Astrocyte of the cerebellum (primary cell): ENCODE results near the gene PAXIP1.
"Not testable (repeated sequence)": the region's sequence is repeated elsewhere in the genome, so short reads cannot be mapped to it uniquely, and the experiment has no call there.

Experiments
- DNase-seq: peaks from one replicate; pipeline ENCODE4 v3.0.0-alpha.2; 2011; ENCODE audit warnings: low read depth
- H3K4me3 ChIP-seq: 2 replicates; pipeline ENCODE4 v1.5.1; 2011; ENCODE audit warnings: mild to moderate bottlenecking, low read depth, low read length, moderate library complexity
- in situ Hi-C: cut with HindIII; loops from 2 replicates; pipeline ENCODE4 v1.10.0; 2017; ENCODE audit warnings: low sequenced_read_pairs
- TF ChIP-seq, protein P1 (sequence below): IDR thresholded peaks from 2 replicates; pipeline ENCODE4 v1.5.1; 2012; ENCODE audit warnings: low read length, low read depth, moderate library complexity, mild to moderate bottlenecking; ENCODE audit errors: missing control alignments

PAXIP1 gene

DNA sequence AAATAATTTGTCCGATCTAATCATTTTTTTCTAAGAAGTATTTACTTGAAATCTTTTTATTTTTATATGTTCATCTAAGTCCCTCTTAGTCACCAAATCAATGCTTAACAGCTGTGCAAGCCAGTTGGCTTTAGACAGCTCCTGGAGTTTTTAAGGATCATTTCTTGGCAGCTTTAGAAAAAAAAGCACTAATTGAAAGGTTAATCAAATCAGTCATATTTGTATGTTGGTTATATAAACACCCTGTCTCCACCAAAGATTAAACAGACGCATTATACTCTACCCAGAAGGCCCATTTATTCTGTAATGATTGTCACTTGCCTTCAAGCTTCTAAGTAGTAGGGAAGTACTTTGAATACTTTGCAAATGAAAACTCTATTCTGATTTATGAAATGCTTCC is 60.2 kb downstream of the PAXIP1 start:
- H3K4me3 ChIP-seq, result no peak overlapping the region
- DNase-seq, result no peak
- in situ Hi-C loops, result loop anchor here (25.0 kb wide), 1 partner anchor 395 kb away; no protein-coding TSS in a partner anchor
- TF ChIP-seq, protein P1, sequence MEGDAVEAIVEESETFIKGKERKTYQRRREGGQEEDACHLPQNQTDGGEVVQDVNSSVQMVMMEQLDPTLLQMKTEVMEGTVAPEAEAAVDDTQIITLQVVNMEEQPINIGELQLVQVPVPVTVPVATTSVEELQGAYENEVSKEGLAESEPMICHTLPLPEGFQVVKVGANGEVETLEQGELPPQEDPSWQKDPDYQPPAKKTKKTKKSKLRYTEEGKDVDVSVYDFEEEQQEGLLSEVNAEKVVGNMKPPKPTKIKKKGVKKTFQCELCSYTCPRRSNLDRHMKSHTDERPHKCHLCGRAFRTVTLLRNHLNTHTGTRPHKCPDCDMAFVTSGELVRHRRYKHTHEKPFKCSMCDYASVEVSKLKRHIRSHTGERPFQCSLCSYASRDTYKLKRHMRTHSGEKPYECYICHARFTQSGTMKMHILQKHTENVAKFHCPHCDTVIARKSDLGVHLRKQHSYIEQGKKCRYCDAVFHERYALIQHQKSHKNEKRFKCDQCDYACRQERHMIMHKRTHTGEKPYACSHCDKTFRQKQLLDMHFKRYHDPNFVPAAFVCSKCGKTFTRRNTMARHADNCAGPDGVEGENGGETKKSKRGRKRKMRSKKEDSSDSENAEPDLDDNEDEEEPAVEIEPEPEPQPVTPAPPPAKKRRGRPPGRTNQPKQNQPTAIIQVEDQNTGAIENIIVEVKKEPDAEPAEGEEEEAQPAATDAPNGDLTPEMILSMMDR, result no peak

DNA sequence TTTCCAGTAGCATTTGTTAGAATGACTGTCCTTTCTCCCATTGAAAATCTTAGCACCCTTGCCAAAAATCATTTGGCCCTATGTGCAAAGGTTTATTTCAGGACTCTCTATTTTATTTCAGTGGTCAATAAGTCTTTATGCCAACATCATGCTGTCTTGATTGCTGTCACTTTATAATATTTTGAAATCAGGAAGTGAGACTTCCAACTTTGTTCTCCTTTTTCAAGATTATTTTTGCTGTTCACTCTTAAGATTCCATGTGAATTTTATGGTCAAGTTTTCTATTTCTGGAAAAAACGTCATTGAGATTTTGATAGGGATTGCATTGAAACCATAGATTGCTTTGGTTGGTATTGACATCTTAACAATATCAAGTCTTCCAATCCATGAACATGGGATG is 65.1 kb downstream of the PAXIP1 start:
- no peak overlapping the region for H3K4me3 ChIP-seq
- in situ Hi-C loops, result loop anchor here (25.0 kb wide), 1 partner anchor 399 kb away; no protein-coding TSS in a partner anchor
- TF ChIP-seq, protein P1, result no peak
- DNase-seq, result no peak

DNA sequence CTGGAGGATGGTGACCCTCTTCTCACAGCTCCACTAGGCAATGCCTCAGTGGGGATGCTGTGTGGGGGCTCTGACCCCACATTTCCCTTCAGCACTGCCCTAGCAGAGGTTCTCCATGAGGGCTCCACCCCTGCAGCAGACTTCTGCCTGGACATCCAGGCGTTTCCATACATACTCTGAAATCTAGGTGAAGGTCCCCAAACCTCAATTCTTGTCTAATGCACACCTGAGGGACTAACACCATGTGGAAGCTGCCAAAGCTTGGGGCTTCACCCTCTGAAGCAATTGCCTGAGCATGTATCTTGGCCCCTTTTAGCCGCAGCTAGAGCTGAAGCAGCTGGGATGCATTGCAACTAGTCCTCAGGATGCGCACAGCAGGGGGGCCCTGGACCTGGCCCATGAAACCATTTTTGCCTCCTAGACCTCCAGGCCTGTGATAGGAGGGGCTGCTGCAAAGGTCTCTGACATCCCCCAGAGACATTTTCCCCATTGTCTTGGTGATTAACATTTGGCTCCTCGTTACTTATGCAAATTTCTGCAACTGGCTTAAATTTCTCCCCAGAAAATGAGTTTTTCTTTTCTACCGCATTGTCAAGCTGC is 68.5 kb downstream of the PAXIP1 start:
- H3K4me3 ChIP-seq, DNase-seq: not testable (repeated sequence)
- in situ Hi-C loops, result loop anchor here (25.0 kb wide), 1 partner anchor 403 kb away; no protein-coding TSS in a partner anchor

DNA sequence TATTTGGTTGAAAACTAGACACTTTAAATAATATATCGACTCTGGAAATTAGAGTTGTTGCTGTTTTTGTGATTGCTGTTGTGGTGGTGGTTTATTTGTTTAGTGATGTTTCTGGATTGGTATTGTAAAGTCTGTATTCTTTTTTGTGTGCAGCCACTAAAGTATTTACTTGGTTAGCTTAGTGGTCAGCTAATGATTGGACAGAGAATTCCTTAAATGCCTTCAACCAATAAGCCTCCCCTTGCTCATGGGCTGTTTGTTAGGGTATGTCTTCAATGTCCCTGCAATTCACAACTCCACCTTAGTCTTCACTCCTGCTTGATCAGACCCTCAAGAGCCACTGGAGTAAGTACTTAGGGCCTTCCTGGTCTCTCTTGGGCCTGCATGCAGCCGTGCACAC is 71.0 kb downstream of the PAXIP1 start:
- in situ Hi-C loops, result loop anchor here (25.0 kb wide), 1 partner anchor 405 kb away; no protein-coding TSS in a partner anchor
- TF ChIP-seq, protein P1, result no peak
- H3K4me3 ChIP-seq, result no peak overlapping the region
- DNase-seq, result peak; percentile 20

DNA sequence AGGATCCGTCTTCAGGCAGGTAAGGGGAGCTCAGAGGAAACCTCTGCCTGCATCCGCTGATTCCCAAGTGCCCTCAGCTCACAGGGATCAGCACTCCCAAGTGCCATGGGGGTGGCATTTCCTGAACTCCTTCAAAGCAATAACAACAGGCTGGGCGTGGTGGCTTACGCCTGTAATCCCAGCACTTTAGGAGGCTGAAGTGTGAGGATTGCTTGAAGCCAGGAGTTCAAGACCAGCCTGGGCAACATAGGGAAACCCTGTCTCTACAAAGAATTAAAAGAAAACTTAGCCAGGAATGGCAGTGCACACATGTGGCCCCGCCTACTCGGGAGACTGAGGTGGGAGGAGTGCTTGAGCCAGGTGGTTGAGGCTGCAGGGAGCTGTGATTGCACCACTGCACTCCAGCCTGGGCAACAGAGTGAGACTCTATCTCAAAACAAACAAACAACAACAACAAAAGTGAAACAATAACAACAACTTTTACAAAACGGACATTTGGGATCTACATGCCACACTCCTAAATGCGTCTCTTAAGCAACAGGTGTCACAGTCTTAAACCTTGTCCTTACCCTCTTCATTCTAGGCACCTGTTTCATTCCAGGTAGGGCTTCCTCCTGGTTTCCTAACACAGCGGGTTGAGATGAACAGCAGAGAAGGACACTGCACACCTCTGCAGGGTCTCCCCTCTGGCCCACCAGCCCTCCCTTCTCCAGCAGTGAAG is 73.8 kb downstream of the PAXIP1 start:
- TF ChIP-seq, protein P1, result no peak
- no peak for DNase-seq
- peak overlapping the region; percentile 18 for H3K4me3 ChIP-seq
- in situ Hi-C loops, result loop anchor here (25.0 kb wide), 1 partner anchor 408 kb away; no protein-coding TSS in a partner anchor

DNA sequence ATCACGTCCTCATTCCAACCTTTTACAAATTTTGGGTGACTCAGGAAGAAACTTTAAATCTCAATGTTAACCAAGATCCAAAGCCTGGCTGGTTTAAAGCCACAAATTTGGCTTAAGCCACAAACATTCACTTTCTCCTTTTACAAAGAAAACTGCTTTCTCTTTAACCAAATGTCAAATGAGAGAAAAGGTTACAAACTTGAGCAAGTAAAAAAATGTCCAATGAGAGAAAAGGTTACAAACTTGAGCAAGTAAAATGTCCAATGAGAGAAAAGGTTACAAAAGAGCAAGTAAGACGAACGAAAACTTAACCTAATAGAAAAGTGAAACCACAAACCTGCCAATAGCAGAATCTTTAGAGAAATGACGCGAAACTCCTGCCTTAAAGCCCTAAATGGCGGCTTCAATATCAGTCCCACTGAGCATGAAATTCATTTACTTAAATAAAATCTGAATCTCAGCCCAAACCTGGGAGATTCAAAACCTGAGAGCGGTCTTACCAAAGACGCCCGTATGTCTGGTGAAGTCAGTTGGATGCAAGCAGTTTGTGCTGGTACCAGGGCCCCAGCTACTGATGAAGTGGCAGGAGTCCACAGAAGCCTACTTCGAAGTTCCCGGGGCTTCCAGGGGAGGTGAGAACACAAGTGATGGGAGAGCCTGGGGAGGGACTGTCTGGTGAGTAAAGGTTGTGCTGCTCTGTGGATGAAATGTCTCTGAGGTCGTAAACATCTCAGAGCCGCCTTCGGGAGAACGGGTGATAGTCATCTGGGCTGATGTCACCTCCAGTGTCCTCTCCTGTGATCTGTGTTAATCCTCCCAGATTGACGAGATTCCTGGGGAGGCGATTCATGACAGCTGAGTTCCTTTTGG is 74.6 kb downstream of the PAXIP1 start:
- TF ChIP-seq, protein P1, result no peak
- peak overlapping the region; percentile 18 for H3K4me3 ChIP-seq
- peak; percentile 74 for DNase-seq
- in situ Hi-C loops, result loop anchor here (25.0 kb wide), 1 partner anchor 409 kb away; no protein-coding TSS in a partner anchor
